Lung (tissue), 12 donors: Measurements from ENCODE around the gene ZNF576. TPM values are rescaled to one million over a fixed set of nuclear protein-coding genes. Genes with fewer than 3 reads are reported as not detected.
A peak's percentile ranks its signal among the peaks of the same experiment; 100 is the strongest.

Experiments
- ATAC-seq: fragments of 200-7000 bp; cut with Tn5 transposase; one replicate; pipeline ENCODE4 v1.9.1; 2020; ENCODE audit warnings: moderate number of reproducible peaks; ENCODE audit not compliant: insufficient read depth, low FRiP score
- DNase-seq, 3 donors: peaks; one replicate each; pipeline ENCODE4 v3.0.0-alpha.2; 2013 to 2017
- H3K27ac ChIP-seq, 2 donors: one replicate each; pipeline ENCODE4 v1.5.1; 2013; ENCODE audit warnings: mild to moderate bottlenecking in 2 of 2, moderate library complexity in 2 of 2, control low read depth in 1 of 2, inconsistent platforms in 1 of 2, low read depth in 1 of 2, low read length in 1 of 2
- H3K27me3 ChIP-seq, 3 donors: one replicate each; pipeline ENCODE4 v1.5.1; 2013; ENCODE audit warnings: low read length in 2 of 3; ENCODE audit not compliant: control insufficient read depth in 3 of 3, insufficient read depth in 3 of 3
- H3K36me3 ChIP-seq, 4 donors: one replicate each; pipeline ENCODE4 v1.5.1; 2013; ENCODE audit warnings: low read length in 4 of 4, mild to moderate bottlenecking in 1 of 4, moderate library complexity in 1 of 4; ENCODE audit not compliant: control insufficient read depth in 4 of 4, insufficient read depth in 4 of 4
- H3K4me1 ChIP-seq, 5 donors: one replicate each; pipeline ENCODE4 v1.5.1; 2013; ENCODE audit warnings: low read length in 5 of 5, mild to moderate bottlenecking in 2 of 5, moderate library complexity in 1 of 5; ENCODE audit not compliant: control insufficient read depth in 5 of 5, insufficient read depth in 5 of 5
- H3K4me3 ChIP-seq: one replicate; pipeline ENCODE4 v1.5.1; 2013; ENCODE audit warnings: mild to moderate bottlenecking, control low read depth, moderate library complexity
- H3K9ac ChIP-seq, 2 donors: one replicate each; pipeline ENCODE4 v1.5.1; 2013; ENCODE audit warnings: low read length in 2 of 2, control low read depth in 1 of 2; ENCODE audit not compliant: insufficient read depth in 1 of 2
- H3K9me3 ChIP-seq, 4 donors: one replicate each; pipeline ENCODE4 v1.5.1; 2013; ENCODE audit warnings: low read length in 3 of 4, mild to moderate bottlenecking in 1 of 4, moderate library complexity in 1 of 4; ENCODE audit not compliant: control insufficient read depth in 4 of 4, insufficient read depth in 3 of 4
- WGBS, 2 donors: extraction: QIAGEN DNeasy Blood & Tissue Kit; methylation state at CpG; one replicate each; pipeline ENCODE4 v1.1.7; 2013; 5-methylcytosine and 5-hydroxymethylcytosine counted together
- polyA plus RNA-seq, 2 donors: library from polyadenylated mRNA; stranded (reverse); fragments of 200-250 nt; gene quantifications; one replicate each; pipeline ENCODE4 v1.2.1, GENCODE V29; 2013
- total RNA-seq, 2 donors: library from RNA; depleted of rRNA in 1 of 2; stranded (reverse); fragments of >200 nt in 1 of 2; gene quantifications; one replicate each; pipeline ENCODE4 v1.2.1, GENCODE V29; 2014 to 2021
- TF ChIP-seq, protein P1 (sequence below): IDR thresholded peaks from 2 replicates; pipeline ENCODE4 v1.5.1; 2012; ENCODE audit warnings: mild to moderate bottlenecking; ENCODE audit errors: control extremely low read depth, extremely low read depth
- donor health status: control.
- donor health status: control.
- donor health status: Bipolar disorder and iron deficiency.
- donor health status: healthy.
- donor health status: DM: yes; HTN: yes; CAD: no.

The ZNF576 gene
- total and polyA plus RNA-seq, 4 donors: 5.8 to 17.2 (median 12.3) TPM

DNA sequence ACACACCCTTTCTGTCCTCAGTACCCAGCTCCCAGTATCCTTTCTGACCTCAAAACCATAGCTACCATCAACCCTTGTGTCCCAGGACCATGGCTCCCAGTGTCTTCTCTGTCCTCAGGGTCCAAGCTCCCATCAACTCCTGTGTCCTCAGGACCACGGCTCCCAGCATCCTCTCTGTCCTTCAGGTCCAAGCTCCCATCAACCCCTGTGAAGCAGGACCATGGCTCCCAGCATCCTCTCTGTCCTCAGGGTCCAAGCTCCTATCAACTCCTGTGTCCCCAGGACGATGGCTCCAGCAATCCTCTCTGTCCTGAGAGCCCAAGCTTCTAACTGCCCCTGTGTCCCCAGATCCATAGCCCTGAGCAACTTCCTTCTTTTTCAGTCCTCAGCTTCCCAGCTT, 44.9 kb downstream of the ZNF576 start:
- Histone ChIP-seq H3K9ac (no peak overlapping the region), H3K4me1 (peaks cover 0 to 10% (median 4%) of the 10 kb centered on the region in 5 donors), H3K9me3 (no peaks in the 10 kb centered on the region), H3K27ac (no peak overlapping the region), H3K36me3 (no peaks in the 10 kb centered on the region), H3K4me3 (no peak overlapping the region), H3K27me3 (peaks cover 0 to 29% (median 28%) of the 10 kb centered on the region in 3 donors)
- TF ChIP-seq, protein P1, sequence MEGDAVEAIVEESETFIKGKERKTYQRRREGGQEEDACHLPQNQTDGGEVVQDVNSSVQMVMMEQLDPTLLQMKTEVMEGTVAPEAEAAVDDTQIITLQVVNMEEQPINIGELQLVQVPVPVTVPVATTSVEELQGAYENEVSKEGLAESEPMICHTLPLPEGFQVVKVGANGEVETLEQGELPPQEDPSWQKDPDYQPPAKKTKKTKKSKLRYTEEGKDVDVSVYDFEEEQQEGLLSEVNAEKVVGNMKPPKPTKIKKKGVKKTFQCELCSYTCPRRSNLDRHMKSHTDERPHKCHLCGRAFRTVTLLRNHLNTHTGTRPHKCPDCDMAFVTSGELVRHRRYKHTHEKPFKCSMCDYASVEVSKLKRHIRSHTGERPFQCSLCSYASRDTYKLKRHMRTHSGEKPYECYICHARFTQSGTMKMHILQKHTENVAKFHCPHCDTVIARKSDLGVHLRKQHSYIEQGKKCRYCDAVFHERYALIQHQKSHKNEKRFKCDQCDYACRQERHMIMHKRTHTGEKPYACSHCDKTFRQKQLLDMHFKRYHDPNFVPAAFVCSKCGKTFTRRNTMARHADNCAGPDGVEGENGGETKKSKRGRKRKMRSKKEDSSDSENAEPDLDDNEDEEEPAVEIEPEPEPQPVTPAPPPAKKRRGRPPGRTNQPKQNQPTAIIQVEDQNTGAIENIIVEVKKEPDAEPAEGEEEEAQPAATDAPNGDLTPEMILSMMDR: no peak
- DNase-seq (no peak), ATAC-seq (no peak)
- WGBS, 2 donors: 86 to 89% methylated on average over 2 of the region's 2 CpGs

DNA sequence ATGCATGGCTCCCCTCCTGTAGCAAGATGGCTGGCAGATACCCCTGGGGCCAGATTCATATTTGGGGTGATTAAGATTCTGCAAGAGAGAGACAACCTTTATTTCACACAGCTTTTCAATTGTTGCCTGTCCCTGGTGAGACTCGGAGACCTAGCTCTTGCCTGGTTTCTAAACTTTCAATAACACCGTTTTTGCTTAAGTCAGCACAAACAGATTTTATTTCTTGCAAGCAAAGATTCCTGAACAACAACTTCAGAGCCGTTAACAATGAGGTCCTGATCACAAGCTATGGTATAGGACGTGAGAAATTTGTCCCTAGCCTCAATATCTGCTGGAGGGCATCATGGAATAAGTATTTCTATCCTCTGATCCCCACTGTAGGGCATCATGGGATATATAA, 46.1 kb downstream of the ZNF576 start:
- DNase-seq: no peak

DNA sequence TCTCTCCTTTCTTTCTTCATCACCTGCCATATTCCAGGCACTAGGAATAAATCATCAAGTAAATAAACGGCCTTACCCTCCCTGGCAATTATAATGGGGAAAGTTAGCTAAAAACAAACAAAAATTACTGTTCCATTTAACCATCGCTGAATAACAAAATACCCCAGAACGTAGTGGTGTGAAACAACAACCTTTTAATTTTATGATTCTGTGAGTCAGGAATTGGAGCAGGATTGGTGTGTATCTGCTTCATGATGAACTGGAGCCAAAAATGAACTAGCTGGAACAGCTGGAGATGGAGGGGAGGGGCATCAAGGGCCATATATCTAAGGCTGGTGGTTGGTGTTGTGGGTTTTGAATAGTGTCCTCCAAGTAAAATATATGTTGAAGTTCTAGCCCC, 46.9 kb downstream of the ZNF576 start:
- ATAC-seq (no peak), DNase-seq (peak in 2 of 3 donors; percentile 39 to 43)
- TF ChIP-seq, protein P1: no peak
- Histone ChIP-seq H3K27ac (no peak overlapping the region), H3K9me3 (peaks cover 0 to 3% (median 0%) of the 10 kb centered on the region in 4 donors), H3K9ac (no peak overlapping the region), H3K27me3 (peaks cover 0 to 24% (median 20%) of the 10 kb centered on the region in 3 donors), H3K4me3 (no peak overlapping the region), H3K4me1 (peaks cover 0 to 10% (median 4%) of the 10 kb centered on the region in 5 donors), H3K36me3 (peaks cover 0 to 6% (median under 1%) of the 10 kb centered on the region in 4 donors)
- WGBS, 2 donors: 82 to 83% methylated on average over 3 of the region's 3 CpGs

More for the DNA sequence above, 46.1 kb downstream of the ZNF576 start:
- 85 to 93% methylated on average over 4 of the region's 4 CpGs for WGBS, 2 donors
- Histone ChIP-seq H3K4me3 (no peak overlapping the region), H3K36me3 (peaks cover 0 to 2% (median 0%) of the 10 kb centered on the region in 4 donors), H3K9ac (no peak overlapping the region), H3K27ac (no peak overlapping the region), H3K4me1 (peaks cover 0 to 10% (median 4%) of the 10 kb centered on the region in 5 donors), H3K27me3 (peaks cover 0 to 28% (median 25%) of the 10 kb centered on the region in 3 donors), H3K9me3 (peaks cover 0 to 3% (median 0%) of the 10 kb centered on the region in 4 donors)
- TF ChIP-seq, protein P1: no peak
- no peak for ATAC-seq

DNA sequence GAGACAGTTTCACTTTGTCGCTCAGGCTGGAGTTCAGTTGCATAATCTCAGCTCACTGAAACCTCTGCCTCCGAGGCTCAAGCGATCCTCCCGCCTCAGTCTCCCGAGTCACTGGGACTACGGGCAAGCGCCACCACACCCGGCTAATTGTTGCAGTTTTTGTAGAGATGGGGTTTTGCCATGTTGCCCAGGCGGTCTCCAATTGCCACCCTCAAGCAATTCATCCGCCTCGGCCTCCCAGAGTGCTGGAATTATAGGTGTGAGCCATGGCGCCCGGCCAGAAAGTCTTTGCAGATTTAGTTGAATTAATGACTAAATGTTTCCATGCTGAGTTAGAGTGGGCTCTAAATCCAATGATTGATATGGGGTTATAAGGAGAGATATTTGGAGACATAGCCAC, 47.8 kb downstream of the ZNF576 start:
- H3K27me3 ChIP-seq: peaks cover 0 to 16% (median 13%) of the 10 kb centered on the region in 3 donors
- peaks cover 0 to 3% (median 0%) of the 10 kb centered on the region in 4 donors for H3K9me3 ChIP-seq
- H3K27ac ChIP-seq: no peak overlapping the region
- WGBS, 2 donors: 74 to 82% methylated on average over 13 of the region's 13 CpGs
- no peak overlapping the region for H3K9ac ChIP-seq
- ATAC-seq: no peak
- peaks cover 0 to 8% (median 4%) of the 10 kb centered on the region in 5 donors for H3K4me1 ChIP-seq
- DNase-seq: no peak
- no peak overlapping the region for H3K4me3 ChIP-seq
- TF ChIP-seq, protein P1: no peak
- peaks cover 0 to 12% (median 5%) of the 10 kb centered on the region in 4 donors for H3K36me3 ChIP-seq
